Epithelial cell of esophagus (primary cell): ENCODE data around the gene SLMAP.
"Not testable (repeated sequence)": the region's sequence is repeated elsewhere in the genome, so short reads cannot be mapped to it uniquely, and the experiment has no call there.

Source experiments
- DNase-seq: peaks from one replicate; pipeline ENCODE4 v3.0.0; 2010; ENCODE audit warnings: low read depth
- H3K4me3 ChIP-seq: 2 replicates; pipeline ENCODE4 v1.5.1; 2011; ENCODE audit warnings: mild to moderate bottlenecking, low read length, control low read depth
- TF ChIP-seq, protein P1 (sequence below): IDR thresholded peaks from 2 replicates; pipeline ENCODE4 v1.5.1; 2011; ENCODE audit warnings: low read depth, mild to moderate bottlenecking, low read length, control low read depth, inconsistent platforms; ENCODE audit not compliant: insufficient read depth; ENCODE audit errors: missing control alignments

The SLMAP gene

GRCh38 chr3:57852896-57853295 lies 96.8 kb downstream of the SLMAP start:
- peak; percentile 20 for DNase-seq
- TF ChIP-seq, protein P1, sequence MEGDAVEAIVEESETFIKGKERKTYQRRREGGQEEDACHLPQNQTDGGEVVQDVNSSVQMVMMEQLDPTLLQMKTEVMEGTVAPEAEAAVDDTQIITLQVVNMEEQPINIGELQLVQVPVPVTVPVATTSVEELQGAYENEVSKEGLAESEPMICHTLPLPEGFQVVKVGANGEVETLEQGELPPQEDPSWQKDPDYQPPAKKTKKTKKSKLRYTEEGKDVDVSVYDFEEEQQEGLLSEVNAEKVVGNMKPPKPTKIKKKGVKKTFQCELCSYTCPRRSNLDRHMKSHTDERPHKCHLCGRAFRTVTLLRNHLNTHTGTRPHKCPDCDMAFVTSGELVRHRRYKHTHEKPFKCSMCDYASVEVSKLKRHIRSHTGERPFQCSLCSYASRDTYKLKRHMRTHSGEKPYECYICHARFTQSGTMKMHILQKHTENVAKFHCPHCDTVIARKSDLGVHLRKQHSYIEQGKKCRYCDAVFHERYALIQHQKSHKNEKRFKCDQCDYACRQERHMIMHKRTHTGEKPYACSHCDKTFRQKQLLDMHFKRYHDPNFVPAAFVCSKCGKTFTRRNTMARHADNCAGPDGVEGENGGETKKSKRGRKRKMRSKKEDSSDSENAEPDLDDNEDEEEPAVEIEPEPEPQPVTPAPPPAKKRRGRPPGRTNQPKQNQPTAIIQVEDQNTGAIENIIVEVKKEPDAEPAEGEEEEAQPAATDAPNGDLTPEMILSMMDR: no peak
- H3K4me3 ChIP-seq: no peak overlapping the region

- TF ChIP-seq, protein P1: no peak
- peak; percentile 65 for DNase-seq
These were observed 99.2 kb downstream of the SLMAP start for GRCh38 chr3:57855281-57855680.

GRCh38 chr3:57855943-57856342 lies 99.8 kb downstream of the SLMAP start:
- DNase-seq: peak; percentile 6
- TF ChIP-seq, protein P1: no peak
- no peak overlapping the region for H3K4me3 ChIP-seq

More at GRCh38 chr3:57855281-57855680, 99.2 kb downstream of the SLMAP start:
- no peak overlapping the region for H3K4me3 ChIP-seq

- DNase-seq: peak; percentile 9
- H3K4me3 ChIP-seq: no peak overlapping the region
- TF ChIP-seq, protein P1: no peak
These were observed 100.6 kb downstream of the SLMAP start for GRCh38 chr3:57856675-57857074.

GRCh38 chr3:57862894-57863293 lies 106.8 kb downstream of the SLMAP start:
- TF ChIP-seq, protein P1: no peak
- no peak overlapping the region for H3K4me3 ChIP-seq
- DNase-seq: no peak

GRCh38 chr3:57863380-57863779 lies 107.3 kb downstream of the SLMAP start:
- DNase-seq: no peak
- TF ChIP-seq, protein P1: no peak
- H3K4me3 ChIP-seq: no peak overlapping the region

GRCh38 chr3:57864853-57865252 lies 108.7 kb downstream of the SLMAP start:
- peak; percentile 6 for DNase-seq
- TF ChIP-seq, protein P1: peak; percentile 35

GRCh38 chr3:57869110-57869509 lies 113.0 kb downstream of the SLMAP start:
- not testable (repeated sequence) for H3K4me3 ChIP-seq, DNase-seq

More at GRCh38 chr3:57864853-57865252, 108.7 kb downstream of the SLMAP start:
- no peak overlapping the region for H3K4me3 ChIP-seq
